Endothelial cell of umbilical vein (primary cell): ENCODE data around the gene COX5A. TPM values are rescaled to one million over a fixed set of nuclear protein-coding genes. Genes with fewer than 3 reads are reported as not detected.

Experiments used
- BruUV-seq: library from RNA; stranded (reverse); fragments of 400-500 nt; replicated peaks from 2 replicates; lab custom pipeline; 2021; lab: Mats Ljungman, UMichigan
- CTCF ChIA-PET: fragments of 300-600, 350-600 bp; sonication (Branson Sonifier 250); formaldehyde crosslinking; loops from one replicate; lab custom pipeline; 2021; ENCODE audit warnings: antibody characterized with exemption, inconsistent platforms; lab: Charles Lee
- POLR2A ChIA-PET: fragments of 300-600, 350-600 bp; sonication (Branson Sonifier 250); formaldehyde crosslinking; loops from one replicate; lab custom pipeline; 2021; ENCODE audit warnings: antibody characterized with exemption, inconsistent platforms; lab: Charles Lee
- DNase-seq: peaks from one replicate; pipeline ENCODE4 v3.0.0-alpha.2; 2011; ENCODE audit warnings: low read depth, low spot score
- FAIRE-seq: peaks from 2 replicates; lab custom pipeline; 2011; peaks lifted over from hg19 to GRCh38; lab: Jason Lieb, UNC
- H2AFZ ChIP-seq: 2 replicates; pipeline ENCODE4 v1.6.0; 2012; ENCODE audit warnings: low read depth, low read length, control low read depth, inconsistent platforms
- H3K27ac ChIP-seq: 2 replicates; pipeline ENCODE4 v1.5.1; 2011; ENCODE audit warnings: low read depth, mild to moderate bottlenecking, control low read depth, low read length, moderate library complexity; ENCODE audit not compliant: insufficient read depth
- H3K27me3 ChIP-seq, 2 experiments: 2 replicates each; pipeline versions ENCODE4 v1.6.0 to v1.6.1; 2011; ENCODE audit warnings: low read length in 2 of 2, mixed read lengths in 1 of 2; ENCODE audit not compliant: control insufficient read depth in 2 of 2, insufficient read depth in 2 of 2
- H3K36me3 ChIP-seq, 2 experiments: 2 replicates in 1 of 2; 3 replicates in 1 of 2; pipeline ENCODE4 v1.5.1; 2011; ENCODE audit warnings: low read length in 2 of 2, mild to moderate bottlenecking in 1 of 2, moderate library complexity in 1 of 2; ENCODE audit not compliant: control insufficient read depth in 2 of 2, insufficient read depth in 2 of 2; ENCODE audit errors: extremely low read depth in 1 of 2
- H3K4me1 ChIP-seq: 3 replicates; pipeline ENCODE4 v1.5.1; 2011; ENCODE audit warnings: mild to moderate bottlenecking, low read length; ENCODE audit not compliant: control insufficient read depth, insufficient read depth; ENCODE audit errors: extremely low read depth
- H3K4me2 ChIP-seq: 2 replicates; pipeline ENCODE4 v1.6.1; 2011; ENCODE audit warnings: low read length, control low read depth, mixed read lengths; ENCODE audit not compliant: insufficient read depth
- H3K4me3 ChIP-seq, 3 experiments: fragments of 200-600 bp in 1 of 3; sonication (generic), shearing (Covaris generic) in 1 of 3; replicated peaks in 1 of 3; 2 replicates each; pipeline ENCODE4 v1.5.1; 2011 to 2016; ENCODE audit warnings: control low read depth in 3 of 3, low read length in 3 of 3, mild to moderate bottlenecking in 2 of 3, inconsistent platforms in 1 of 3, low read depth in 1 of 3, moderate library complexity in 1 of 3; ENCODE audit not compliant: insufficient read depth in 1 of 3
- H3K79me2 ChIP-seq: 2 replicates; pipeline ENCODE4 v1.6.0; 2012; ENCODE audit warnings: low read length, inconsistent platforms; ENCODE audit not compliant: control insufficient read depth, insufficient read depth
- H3K9ac ChIP-seq: replicated peaks from 2 replicates; pipeline ENCODE3; 2011; ENCODE audit warnings: low read length, control low read depth; ENCODE audit not compliant: insufficient read depth; ENCODE audit errors: extremely low read depth
- H3K9me1 ChIP-seq: replicated peaks from 3 replicates; pipeline ENCODE4 v1.6.0; 2011; ENCODE audit warnings: mild to moderate bottlenecking, low read length; ENCODE audit not compliant: control insufficient read depth, insufficient read depth; ENCODE audit errors: extremely low read depth
- H3K9me3 ChIP-seq: replicated peaks from 2 replicates; pipeline ENCODE4 v1.5.1; 2012; ENCODE audit warnings: low read length, inconsistent platforms; ENCODE audit not compliant: control insufficient read depth, insufficient read depth
- H4K20me1 ChIP-seq: replicated peaks from 2 replicates; pipeline ENCODE3; 2011; ENCODE audit warnings: mild to moderate bottlenecking, low read length; ENCODE audit not compliant: control insufficient read depth, insufficient read depth; ENCODE audit errors: extremely low read depth
- EZH2 ChIP-seq: IDR thresholded peaks from 2 replicates; pipeline ENCODE4 v1.6.1; 2012; ENCODE audit warnings: borderline replicate concordance, low read depth, mild to moderate bottlenecking, moderate library complexity, low read length, inconsistent platforms; ENCODE audit not compliant: severe bottlenecking
- FOS ChIP-seq: IDR thresholded peaks from 2 replicates; pipeline ENCODE4 v1.6.1; 2011; ENCODE audit warnings: mild to moderate bottlenecking, low read length, moderate library complexity, borderline replicate concordance; ENCODE audit not compliant: insufficient read depth
- MYC ChIP-seq: IDR thresholded peaks from one replicate; pipeline ENCODE4 v1.6.1; 2011; ENCODE audit warnings: mild to moderate bottlenecking, low read depth, low read length
- POLR2A ChIP-seq: IDR thresholded peaks from 2 replicates; pipeline ENCODE4 v1.6.1; 2012; ENCODE audit warnings: low read depth, mild to moderate bottlenecking, control low read depth, low read length
- POLR2AphosphoS5 ChIP-seq: IDR thresholded peaks from 2 replicates; pipeline ENCODE4 v1.6.1; 2012; ENCODE audit warnings: low read depth, mild to moderate bottlenecking, control low read depth, low read length, moderate library complexity; ENCODE audit not compliant: insufficient read depth
- dilution Hi-C: fragments of 300-500 bp; cut with MboI; formaldehyde crosslinking; loops from one replicate; pipeline ENCODE4 v1.15.0; 2019; ENCODE audit warnings: low sequenced_read_pairs; ENCODE audit not compliant: extremely low pct_ligation_motif_present
- intact Hi-C: fragments of 100-400 bp; cut with micrococcal nuclease; formaldehyde crosslinking; loops from one replicate; pipeline ENCODE4 v1.10.0; 2022
- polyA plus RNA-seq, 4 experiments: library from polyadenylated mRNA; depleted of rRNA in 3 of 4; stranded (reverse) in 3 of 4; unstranded in 1 of 4; fragments of >200 nt; gene quantifications; 2 replicates each; pipeline versions ENCODE4 v1.2.1 to v1.2.3, GENCODE V29; 2011 to 2012; ENCODE audit warnings: missing spikeins in 1 of 4
- total RNA-seq: library from RNA; stranded (reverse); gene quantifications from 2 replicates; pipeline ENCODE4 v1.2.3, GENCODE V29; 2021
- TF ChIP-seq, protein P1 (sequence below): IDR thresholded peaks from 2 replicates; pipeline ENCODE4 v1.6.1; 2011; ENCODE audit not compliant: insufficient read depth, insufficient read length

The COX5A gene
- total and polyA plus RNA-seq, 2 donors (not counting 3 experiments of a cell fraction or from before 2014, with no cell fraction given) = 134 to 220 TPM

DNA sequence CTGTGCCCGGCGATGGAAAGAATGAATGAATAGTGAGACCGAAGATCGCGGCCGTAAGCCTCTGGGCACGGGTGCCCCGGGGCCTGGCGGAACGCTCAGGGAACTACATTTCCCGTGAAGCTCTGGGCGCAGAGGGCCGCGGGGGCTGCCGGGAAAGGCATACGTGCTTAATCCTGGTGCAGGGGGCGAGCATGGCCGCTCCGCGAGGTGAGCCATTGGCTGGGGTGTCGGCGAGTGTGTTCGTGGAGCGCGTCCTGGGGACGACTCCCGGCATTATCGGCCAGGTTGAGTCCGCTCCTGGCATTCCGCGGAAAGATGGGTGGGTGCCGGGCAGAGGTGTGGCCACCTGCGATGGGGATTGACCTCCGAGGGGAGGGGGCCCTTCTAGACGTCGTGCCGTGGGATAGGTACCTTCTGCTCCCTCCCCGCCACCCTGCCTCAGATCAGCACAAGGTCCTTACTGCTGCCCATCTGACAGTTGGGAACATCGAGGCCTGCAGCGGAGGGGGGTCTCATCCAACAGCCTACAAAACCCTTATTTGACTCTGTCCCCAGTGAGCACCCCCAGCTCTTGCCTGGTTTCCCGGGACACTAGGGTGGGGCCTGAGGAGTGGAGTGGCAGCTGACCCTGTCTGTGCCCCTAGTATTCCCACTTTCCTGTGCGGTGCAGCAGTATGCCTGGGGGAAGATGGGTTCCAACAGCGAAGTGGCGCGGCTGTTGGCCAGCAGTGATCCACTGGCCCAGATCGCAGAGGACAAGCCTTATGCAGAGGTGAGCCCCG is 47.8 kb downstream of the COX5A start, which contains the start of gene MPI:
Gene MPI (plus strand): TSS at position 160 of the 782 bp plus-strand sequence. CDS start 32 bp downstream, at position 192.
- Histone ChIP-seq H3K9me3 (no peaks in the 10 kb centered on the region), H4K20me1 (no peaks in the 10 kb centered on the region), H3K27ac (peak within 1 kb of the TSS; percentile 26), H2AFZ (peak within 1 kb of the TSS; percentile 84), H3K36me3 (peaks cover 0 to 6% of the 10 kb centered on the region in 2 experiments), H3K27me3 (no peaks in the 10 kb centered on the region), H3K4me3 (peak within 1 kb of the TSS; percentile 30 to 83 (median 74)), H3K4me1 (peaks cover 12% of the 10 kb centered on the region), H3K9ac (peak within 1 kb of the TSS; percentile 76), H3K9me1 (no peaks in the 10 kb centered on the region), H3K4me2 (peak within 1 kb of the TSS; percentile 88), H3K79me2 (peaks cover 6% of the 10 kb centered on the region)
- ChIA-PET POLR2A (interaction anchor here (1.4 kb wide), 1 partner anchor 16 kb away, joined by 3 read pairs; the partner anchor contains the start of gene FAM219B), CTCF (interaction anchor here (1.0 to 3.1 kb wide), 3 partner anchors 11 to 45 kb away, joined by 3 to 28 read pairs (median 4); partner anchors contain the start of gene FAM219B)
- TF ChIP-seq POLR2A = peak; percentile 96
- TF ChIP-seq FOS = no peak
- TF ChIP-seq MYC = peak; percentile 54
- no peak for TF ChIP-seq EZH2
- peak; percentile 76 for TF ChIP-seq POLR2AphosphoS5
- TF ChIP-seq, protein P1, sequence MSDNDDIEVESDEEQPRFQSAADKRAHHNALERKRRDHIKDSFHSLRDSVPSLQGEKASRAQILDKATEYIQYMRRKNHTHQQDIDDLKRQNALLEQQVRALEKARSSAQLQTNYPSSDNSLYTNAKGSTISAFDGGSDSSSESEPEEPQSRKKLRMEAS = peak; percentile 13
- TSS peak; percentile 62 for BruUV-seq
- intact Hi-C loops (loop anchor here (1.0 kb wide), 1 partner anchor 16 kb away; the partner anchor contains the start of gene FAM219B), dilution Hi-C loops (no loop called here)
- peak; percentile 95 for FAIRE-seq
- DNase-seq = peak; percentile 86
